OCI-LY7 (cell line): ENCODE data around the gene DMRT3.

ENCODE experiments used
- EZH2phosphoT487 ChIP-seq: fragments of 200-600 bp; sonication (generic); IDR thresholded peaks from 2 replicates; pipeline ENCODE4 v1.6.1; 2018; ENCODE audit warnings: low read depth, borderline replicate concordance, mild to moderate bottlenecking, mixed run types, antibody characterized with exemption, low read length, moderate library complexity, mixed read lengths
- TF ChIP-seq, protein P1 (sequence below): fragments of 200-600 bp; sonication (generic); conservative IDR thresholded peaks from 2 replicates; pipeline ENCODE4 v1.5.1; 2014; ENCODE audit warnings: mild to moderate bottlenecking, antibody characterized with exemption, low read length, moderate library complexity, mixed read lengths

DNA sequence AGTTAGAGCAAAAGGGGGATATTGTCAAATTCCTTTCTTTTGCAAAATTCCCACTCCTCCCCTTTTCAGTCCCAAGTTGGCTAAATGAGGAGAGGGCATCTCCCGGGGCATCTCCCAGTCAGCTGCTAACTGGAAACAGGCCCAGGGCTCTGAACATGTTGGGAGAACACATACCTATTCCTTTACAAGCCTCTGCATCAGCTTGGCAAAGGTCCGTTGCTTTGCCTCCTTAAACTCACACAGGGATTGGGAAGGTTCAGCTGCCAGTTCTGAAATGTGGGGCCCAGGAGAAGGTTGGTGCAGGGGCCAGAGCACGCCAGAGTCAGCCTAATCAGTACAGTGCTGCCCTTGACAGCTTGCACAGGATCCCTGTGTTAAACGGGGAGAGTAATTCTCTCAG is 11.0 kb upstream of the DMRT3 start:
- TF ChIP-seq, protein P1, sequence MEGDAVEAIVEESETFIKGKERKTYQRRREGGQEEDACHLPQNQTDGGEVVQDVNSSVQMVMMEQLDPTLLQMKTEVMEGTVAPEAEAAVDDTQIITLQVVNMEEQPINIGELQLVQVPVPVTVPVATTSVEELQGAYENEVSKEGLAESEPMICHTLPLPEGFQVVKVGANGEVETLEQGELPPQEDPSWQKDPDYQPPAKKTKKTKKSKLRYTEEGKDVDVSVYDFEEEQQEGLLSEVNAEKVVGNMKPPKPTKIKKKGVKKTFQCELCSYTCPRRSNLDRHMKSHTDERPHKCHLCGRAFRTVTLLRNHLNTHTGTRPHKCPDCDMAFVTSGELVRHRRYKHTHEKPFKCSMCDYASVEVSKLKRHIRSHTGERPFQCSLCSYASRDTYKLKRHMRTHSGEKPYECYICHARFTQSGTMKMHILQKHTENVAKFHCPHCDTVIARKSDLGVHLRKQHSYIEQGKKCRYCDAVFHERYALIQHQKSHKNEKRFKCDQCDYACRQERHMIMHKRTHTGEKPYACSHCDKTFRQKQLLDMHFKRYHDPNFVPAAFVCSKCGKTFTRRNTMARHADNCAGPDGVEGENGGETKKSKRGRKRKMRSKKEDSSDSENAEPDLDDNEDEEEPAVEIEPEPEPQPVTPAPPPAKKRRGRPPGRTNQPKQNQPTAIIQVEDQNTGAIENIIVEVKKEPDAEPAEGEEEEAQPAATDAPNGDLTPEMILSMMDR: no peak
- TF ChIP-seq EZH2phosphoT487: no peak
